Cardiac ventricle fibroblast (primary cell): ENCODE data around the gene AARSD1. TPM values are rescaled to one million over a fixed set of nuclear protein-coding genes. Genes with fewer than 3 reads are reported as not detected.

ENCODE experiments used
- total RNA-seq: library from RNA; depleted of rRNA; stranded (reverse); fragments of >200 nt; gene quantifications from 2 replicates; pipeline ENCODE4 v1.2.3, GENCODE V29; 2015

AARSD1 gene, protein sequence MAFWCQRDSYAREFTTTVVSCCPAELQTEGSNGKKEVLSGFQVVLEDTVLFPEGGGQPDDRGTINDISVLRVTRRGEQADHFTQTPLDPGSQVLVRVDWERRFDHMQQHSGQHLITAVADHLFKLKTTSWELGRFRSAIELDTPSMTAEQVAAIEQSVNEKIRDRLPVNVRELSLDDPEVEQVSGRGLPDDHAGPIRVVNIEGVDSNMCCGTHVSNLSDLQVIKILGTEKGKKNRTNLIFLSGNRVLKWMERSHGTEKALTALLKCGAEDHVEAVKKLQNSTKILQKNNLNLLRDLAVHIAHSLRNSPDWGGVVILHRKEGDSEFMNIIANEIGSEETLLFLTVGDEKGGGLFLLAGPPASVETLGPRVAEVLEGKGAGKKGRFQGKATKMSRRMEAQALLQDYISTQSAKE
- 23.8 and 28.5 TPM in 2 replicates for total RNA-seq

DNA sequence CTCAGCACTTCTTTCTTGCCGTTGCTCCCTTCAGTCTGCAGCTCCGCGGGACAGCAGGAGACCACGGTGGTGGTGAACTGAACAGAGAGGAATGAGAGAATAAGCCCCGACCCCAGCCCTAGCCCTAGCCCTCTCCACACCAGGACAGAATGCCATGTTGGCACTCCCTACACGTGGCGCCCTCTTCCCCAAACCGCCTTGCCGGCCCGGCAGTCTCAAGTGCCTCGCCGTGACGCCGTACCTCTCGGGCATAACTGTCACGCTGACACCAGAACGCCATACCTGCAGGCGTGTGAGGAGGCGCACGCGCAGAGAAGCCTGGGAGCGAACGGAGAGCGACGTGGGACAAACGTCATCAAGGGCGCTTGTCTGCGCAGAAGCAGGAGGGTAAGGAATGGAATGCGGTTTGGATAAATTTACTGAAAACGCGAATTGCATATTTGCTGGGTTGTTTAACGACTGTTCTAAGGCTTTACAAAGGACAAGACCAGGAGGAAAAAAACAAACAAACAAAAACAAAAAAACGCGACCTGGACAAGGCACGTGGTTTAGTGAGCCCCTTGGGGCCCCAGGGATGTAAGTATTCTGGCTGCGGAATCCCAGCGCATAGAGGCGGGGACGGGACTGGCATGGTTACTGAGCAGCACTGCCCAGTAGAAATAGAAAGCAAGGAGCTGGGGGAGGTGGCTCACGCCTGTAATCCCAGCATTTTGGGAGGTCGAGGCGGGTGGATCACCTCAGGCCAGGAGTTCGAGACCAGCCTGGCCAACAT, at the start of gene AARSD1:
AARSD1 (minus strand) TSS at position 294 of the 772 bp plus-strand sequence; CDS start at position 280, 14 bp downstream.

DNA sequence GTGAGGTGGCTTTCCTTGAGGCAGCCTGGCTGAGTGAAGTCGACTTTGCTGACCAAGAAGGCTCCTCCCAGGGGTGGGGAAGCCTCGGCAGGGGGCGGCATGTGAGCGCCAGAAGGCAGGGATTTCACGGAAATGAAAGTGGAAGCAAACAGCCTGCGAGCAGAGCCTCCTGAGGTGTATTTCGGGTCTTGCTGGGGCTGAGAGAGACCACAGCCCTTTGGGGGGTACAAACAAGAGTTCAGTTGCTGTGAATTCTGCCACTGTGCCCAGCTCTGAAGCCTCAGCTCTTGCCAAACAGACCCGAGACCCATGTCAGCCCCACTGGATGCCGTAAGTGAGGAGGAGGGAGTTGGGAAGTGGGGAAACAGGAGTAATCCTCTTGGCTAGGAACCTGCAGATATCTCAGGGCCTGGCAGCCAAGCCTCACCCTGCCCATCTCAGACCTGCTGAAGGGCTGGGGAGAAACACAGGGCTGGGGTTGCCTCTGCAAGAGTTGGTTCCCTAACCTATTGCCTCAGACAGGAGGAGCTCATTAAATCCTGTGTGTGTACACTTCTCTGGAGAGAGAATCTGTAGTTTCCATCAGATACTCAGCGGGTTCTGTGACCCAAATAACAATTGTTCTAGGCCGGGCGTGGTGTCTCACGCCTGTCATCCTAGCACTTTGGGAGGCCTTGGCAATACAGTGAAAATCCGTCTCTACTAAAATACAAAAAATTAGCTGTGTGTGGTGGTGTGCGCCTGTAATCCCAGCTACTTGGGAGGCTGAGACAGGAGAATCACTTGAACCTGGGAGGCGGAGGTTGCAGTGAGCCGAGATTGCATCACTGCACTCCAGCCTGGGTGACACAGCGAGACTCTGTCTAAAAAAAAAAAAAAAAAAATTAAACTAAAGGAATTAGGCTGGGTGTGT, 42.6 kb upstream of the AARSD1 start, which contains the start of gene IFI35:
IFI35 (plus strand) TSS at position 146 of the 913 bp plus-strand sequence; CDS start at position 310, 164 bp downstream.

DNA sequence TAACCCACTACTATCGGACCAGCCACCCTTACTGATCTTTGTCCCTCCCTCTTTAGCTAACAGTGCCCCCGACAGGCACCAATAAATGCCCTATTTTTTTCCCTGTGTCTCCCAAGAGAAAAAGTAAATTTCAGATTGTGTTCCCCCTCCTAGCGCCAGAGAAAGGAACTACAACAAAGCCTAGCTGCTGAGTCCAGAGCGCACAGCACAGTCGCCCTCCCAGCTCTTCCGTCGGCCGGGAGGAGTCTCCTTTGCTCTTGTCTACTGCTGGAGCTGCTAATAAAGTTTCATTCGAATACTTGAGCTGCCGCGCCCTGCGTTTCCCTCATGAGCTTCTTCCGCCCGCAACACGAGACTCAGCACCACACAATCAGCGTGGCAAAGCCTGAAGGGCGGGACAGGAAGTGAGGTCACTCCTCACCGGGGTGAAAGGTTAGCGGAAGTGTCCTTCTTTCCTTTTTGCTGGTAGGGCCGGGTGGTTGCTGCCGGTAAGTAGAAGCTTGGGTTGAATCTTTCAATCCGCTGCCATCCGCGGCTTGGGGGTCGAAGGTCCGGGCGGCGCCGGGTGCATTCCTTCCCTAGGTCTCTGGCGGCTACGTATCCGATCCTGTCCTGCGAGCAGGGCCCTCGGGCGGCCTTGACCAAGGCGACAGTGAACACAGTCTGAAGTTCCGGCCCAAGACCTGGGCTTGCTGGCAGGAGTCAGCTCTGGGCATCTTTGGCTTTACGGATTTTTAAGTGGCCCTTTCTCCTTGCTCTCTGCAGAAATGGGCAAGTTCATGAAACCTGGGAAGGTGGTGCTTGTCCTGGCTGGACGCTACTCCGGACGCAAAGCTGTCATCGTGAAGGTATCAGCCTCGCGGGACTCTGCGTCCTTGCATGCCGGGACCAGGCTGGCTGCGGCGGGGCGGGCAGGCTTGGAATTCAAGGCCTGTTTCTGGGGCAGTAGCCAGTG, 34.0 kb upstream of the AARSD1 start, which contains the start of gene RPL27:
RPL27 (plus strand) TSS at position 436 of the 955 bp plus-strand sequence; CDS start at position 768, 332 bp downstream.

DNA sequence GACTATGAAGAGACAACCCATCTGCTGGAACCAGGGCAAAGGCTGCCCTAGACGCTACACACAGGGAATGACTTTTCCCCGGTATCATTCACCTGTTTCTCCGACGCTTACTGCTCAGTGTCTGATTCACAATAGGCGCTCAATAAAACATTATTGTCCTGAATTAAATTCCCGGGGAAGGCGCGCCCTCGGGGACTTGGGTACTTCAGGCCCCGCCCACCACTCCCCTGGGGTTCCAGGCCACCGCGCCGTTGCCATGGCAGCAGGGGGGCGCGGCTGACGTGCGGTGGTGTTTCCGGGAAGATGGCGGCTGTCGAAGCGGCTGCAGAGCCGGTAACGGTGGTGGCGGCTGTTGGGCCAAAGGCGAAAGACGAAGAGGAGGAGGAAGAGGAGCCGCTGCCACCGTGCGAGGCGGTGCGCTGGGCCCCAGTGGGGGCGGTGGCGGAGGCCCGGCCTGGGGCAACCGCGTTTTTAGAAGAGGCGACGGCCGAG, 16.1 kb upstream of the AARSD1 start, which contains the start of gene RUNDC1:
RUNDC1 (plus strand) TSS at position 292 of the 492 bp plus-strand sequence; CDS start at position 304, 12 bp downstream.

DNA sequence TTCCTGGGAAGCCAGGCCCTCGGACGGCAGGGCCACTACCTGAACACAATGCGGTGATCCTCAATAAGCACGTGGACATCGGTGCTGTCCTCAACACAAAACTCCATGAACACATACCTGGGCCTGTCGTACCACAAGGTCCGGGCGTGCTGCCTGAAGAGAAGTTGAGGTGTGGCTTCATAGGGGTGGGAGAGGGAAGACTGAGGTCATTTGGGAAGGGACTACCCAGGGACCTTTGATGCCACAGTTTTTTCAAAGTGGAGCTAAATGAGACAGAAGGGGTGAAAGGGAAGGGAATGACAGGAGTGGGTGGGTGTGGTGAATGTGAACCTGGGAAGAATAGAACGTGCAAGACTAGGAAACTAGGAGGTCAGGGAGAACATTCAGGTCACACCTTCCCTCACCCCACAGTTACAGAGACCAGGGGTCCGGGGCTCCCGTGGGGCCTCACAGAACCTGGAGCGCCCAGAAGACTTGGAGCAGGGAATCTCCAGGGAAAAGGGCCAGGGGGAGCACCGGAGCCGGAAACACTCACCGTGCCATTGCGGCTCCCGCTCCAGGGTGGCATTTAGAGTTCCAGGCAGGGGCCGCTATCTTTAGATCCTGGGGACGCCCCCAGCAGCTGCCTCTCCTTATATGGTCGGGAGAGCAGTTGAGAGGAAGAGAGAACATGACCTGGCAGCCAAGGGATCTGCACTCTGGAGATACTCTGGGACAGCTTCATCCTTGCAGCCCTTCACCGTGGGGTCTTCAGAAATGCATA, 15.4 kb upstream of the AARSD1 start, which contains the start of gene PTGES3L:
PTGES3L (minus strand) TSS at position 570 of the 763 bp plus-strand sequence; CDS start at position 543, 27 bp downstream.

Other genes with a start within 250 kb of the AARSD1 start
- gene EZH1, start 219.4 kb downstream of the AARSD1 start, total RNA-seq, result 13.1 and 14.2 TPM in 2 replicates
- gene RAMP2, start 203.2 kb downstream of the AARSD1 start, total RNA-seq, result 0.24 and 1.8 TPM in 2 replicates
- 50.6 and 60.9 TPM in 2 replicates for gene VPS25, start 191.0 kb downstream of the AARSD1 start, total RNA-seq
- 1.4 and 1.5 TPM in 2 replicates for gene WNK4, start 183.8 kb downstream of the AARSD1 start, total RNA-seq
- 46.9 and 82.1 TPM in 2 replicates for gene COA3, start 165.8 kb downstream of the AARSD1 start, total RNA-seq
- not detected in 2 replicates for gene CNTD1, start 165.6 kb downstream of the AARSD1 start, total RNA-seq
- gene BECN1, start 140.2 kb downstream of the AARSD1 start, total RNA-seq, result 57.2 and 68.1 TPM in 2 replicates
- 61.2 and 74.0 TPM in 2 replicates for gene PSME3, start 131.1 kb downstream of the AARSD1 start, total RNA-seq
- gene AOC2, start 119.9 kb downstream of the AARSD1 start, total RNA-seq, result 0.34 and 1.4 TPM in 2 replicates
- 3.3 and 6.3 TPM in 2 replicates for gene AOC3, start 113.3 kb downstream of the AARSD1 start, total RNA-seq
- not detected in 2 replicates for gene G6PC1, start 63.7 kb downstream of the AARSD1 start, total RNA-seq
- not detected in 2 replicates for gene PTGES3L, start 15.6 kb upstream of the AARSD1 start, total RNA-seq
- gene RUNDC1, start 16.1 kb upstream of the AARSD1 start, total RNA-seq, result 7.2 and 9.4 TPM in 2 replicates
- 1,508 and 1,514 TPM in 2 replicates for gene RPL27, start 34.0 kb upstream of the AARSD1 start, total RNA-seq
- gene IFI35, start 42.3 kb upstream of the AARSD1 start, total RNA-seq, result 33.2 and 40.8 TPM in 2 replicates
- gene VAT1, start 57.9 kb upstream of the AARSD1 start, total RNA-seq, result 154 and 167 TPM in 2 replicates
- 0.19 and 0.20 TPM in 2 replicates for gene RND2, start 60.8 kb upstream of the AARSD1 start, total RNA-seq
- 2.4 and 3.7 TPM in 2 replicates for gene BRCA1, start 160.9 kb upstream of the AARSD1 start, total RNA-seq
- gene NBR1, start 206.8 kb upstream of the AARSD1 start, total RNA-seq, result 70.3 and 75.9 TPM in 2 replicates
- 1.5 and 2.0 TPM in 2 replicates for gene TMEM106A, start 247.4 kb upstream of the AARSD1 start, total RNA-seq